B cell (primary cell): ENCODE results near the gene PLAU.

Experiments
- EZH2 ChIP-seq: IDR thresholded peaks from 2 replicates; pipeline ENCODE4 v1.6.1; 2012; ENCODE audit warnings: borderline replicate concordance, low read depth, mild to moderate bottlenecking, moderate library complexity, low read length; ENCODE audit not compliant: insufficient read depth, poor library complexity, severe bottlenecking
- TF ChIP-seq, protein P1 (sequence below): fragments of 200-600 bp; IDR thresholded peaks from one replicate; pipeline ENCODE4 v1.8.0; 2022; ENCODE audit warnings: antibody characterized with exemption, mild to moderate bottlenecking

DNA sequence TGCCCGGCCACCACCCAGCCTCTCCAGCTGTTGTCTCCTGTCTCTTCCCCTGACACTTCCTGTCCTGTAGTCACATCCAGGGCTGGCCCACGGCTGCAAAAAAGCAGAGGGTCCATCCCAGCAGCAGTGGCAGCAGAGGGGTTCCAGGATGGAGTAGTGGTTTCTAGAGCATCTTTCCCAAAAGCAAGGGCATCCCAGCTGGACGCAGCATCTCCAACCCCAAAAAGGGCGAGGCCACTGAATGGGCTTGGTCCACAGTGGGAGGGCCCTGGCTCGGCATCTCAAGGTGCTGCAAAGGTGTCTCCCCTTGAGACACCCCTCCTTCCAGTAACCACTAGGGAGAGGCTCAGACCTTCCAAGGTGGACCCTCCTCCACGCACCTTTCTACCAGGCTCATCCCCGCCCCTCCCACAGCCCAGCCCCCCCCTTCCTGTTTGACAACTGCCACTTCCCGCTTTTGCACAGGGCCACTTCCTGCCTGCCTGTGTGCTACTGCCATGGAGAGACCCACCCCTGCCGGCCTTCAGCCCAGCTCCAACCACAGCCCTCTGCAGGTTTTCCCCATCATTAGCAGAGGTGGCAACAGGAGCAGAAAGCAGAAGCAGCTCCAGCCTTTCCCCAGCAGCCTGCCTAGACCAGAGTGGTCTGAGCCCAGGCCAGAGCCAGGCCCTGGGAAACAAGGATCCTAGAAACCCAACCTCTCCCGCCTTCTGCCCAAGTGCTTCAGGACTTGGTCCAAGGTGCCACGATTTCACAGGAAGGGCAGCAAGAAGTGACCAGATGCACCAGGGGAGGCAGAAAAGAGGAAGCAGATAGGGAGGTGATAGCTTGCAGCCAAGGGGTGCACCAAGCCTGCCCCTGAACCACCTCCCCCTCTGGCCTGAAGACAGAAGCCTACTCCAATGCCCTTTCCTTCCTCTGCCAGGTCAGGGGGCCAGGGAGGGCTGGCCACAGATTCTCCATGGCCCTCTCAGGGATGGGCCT lies 45.2 kb upstream of the PLAU start:
- TF ChIP-seq, protein P1, sequence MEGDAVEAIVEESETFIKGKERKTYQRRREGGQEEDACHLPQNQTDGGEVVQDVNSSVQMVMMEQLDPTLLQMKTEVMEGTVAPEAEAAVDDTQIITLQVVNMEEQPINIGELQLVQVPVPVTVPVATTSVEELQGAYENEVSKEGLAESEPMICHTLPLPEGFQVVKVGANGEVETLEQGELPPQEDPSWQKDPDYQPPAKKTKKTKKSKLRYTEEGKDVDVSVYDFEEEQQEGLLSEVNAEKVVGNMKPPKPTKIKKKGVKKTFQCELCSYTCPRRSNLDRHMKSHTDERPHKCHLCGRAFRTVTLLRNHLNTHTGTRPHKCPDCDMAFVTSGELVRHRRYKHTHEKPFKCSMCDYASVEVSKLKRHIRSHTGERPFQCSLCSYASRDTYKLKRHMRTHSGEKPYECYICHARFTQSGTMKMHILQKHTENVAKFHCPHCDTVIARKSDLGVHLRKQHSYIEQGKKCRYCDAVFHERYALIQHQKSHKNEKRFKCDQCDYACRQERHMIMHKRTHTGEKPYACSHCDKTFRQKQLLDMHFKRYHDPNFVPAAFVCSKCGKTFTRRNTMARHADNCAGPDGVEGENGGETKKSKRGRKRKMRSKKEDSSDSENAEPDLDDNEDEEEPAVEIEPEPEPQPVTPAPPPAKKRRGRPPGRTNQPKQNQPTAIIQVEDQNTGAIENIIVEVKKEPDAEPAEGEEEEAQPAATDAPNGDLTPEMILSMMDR, result no peak
- TF ChIP-seq EZH2, result no peak
